OCI-LY7 (cell line): ENCODE data around the gene NIPBL. TPM values are rescaled to one million over a fixed set of nuclear protein-coding genes. Genes with fewer than 3 reads are reported as not detected.

Source experiments
- BruUV-seq: library from RNA; stranded (reverse); fragments of 400-500 nt; replicated peaks from 2 replicates; lab custom pipeline; 2021; lab: Mats Ljungman, UMichigan
- CTCF ChIA-PET: fragments of 300-600 bp; sonication (Branson Sonifier 250); formaldehyde crosslinking; loops from one replicate; lab custom pipeline; 2022; ENCODE audit warnings: antibody characterized with exemption; ENCODE audit not compliant: unreplicated experiment; lab: Charles Lee
- POLR2A ChIA-PET: fragments of 300-600 bp; sonication (Branson Sonifier 250); formaldehyde crosslinking; loops from one replicate; lab custom pipeline; 2022; ENCODE audit warnings: antibody characterized with exemption; lab: Charles Lee
- DNase-seq: peaks from one replicate; pipeline ENCODE4 v3.0.0-alpha.2; 2015; ENCODE audit warnings: low spot score
- H2AFZ ChIP-seq: fragments of 200-600 bp; sonication (generic), shearing (Covaris generic); 2 replicates; pipeline ENCODE4 v1.6.1; 2014; ENCODE audit warnings: mild to moderate bottlenecking, antibody characterized with exemption, low read length, moderate library complexity
- H3K27ac ChIP-seq: fragments of 200-600 bp; sonication (generic); 2 replicates; pipeline ENCODE4 v1.5.1; 2014; ENCODE audit warnings: mixed run types, low read depth, mild to moderate bottlenecking, moderate library complexity, low read length, inconsistent platforms; ENCODE audit not compliant: poor library complexity, severe bottlenecking
- H3K36me3 ChIP-seq: fragments of 200-600 bp; sonication (generic); 2 replicates; pipeline ENCODE4 v1.6.1; 2014; ENCODE audit warnings: mild to moderate bottlenecking, antibody characterized with exemption, low read length, moderate library complexity, mixed read lengths; ENCODE audit not compliant: insufficient read depth
- H3K4me1 ChIP-seq: fragments of 200-600 bp; sonication (generic); 2 replicates; pipeline ENCODE4 v1.5.1; 2014; ENCODE audit warnings: mild to moderate bottlenecking, low read length; ENCODE audit not compliant: insufficient read depth, poor library complexity, severe bottlenecking
- H3K4me2 ChIP-seq: fragments of 200-600 bp; sonication (generic); 2 replicates; pipeline ENCODE4 v1.6.1; 2014; ENCODE audit warnings: mild to moderate bottlenecking, low read length
- H3K4me3 ChIP-seq: fragments of 200-600 bp; sonication (generic); 2 replicates; pipeline ENCODE4 v1.5.1; 2014; ENCODE audit warnings: mild to moderate bottlenecking, low read depth, low read length; ENCODE audit not compliant: poor library complexity, severe bottlenecking
- H3K79me2 ChIP-seq: fragments of 200-600 bp; sonication (generic); 2 replicates; pipeline ENCODE4 v1.6.1; 2016; ENCODE audit warnings: low read depth, mild to moderate bottlenecking, low read length, moderate library complexity, mixed read lengths; ENCODE audit not compliant: insufficient read depth
- H3K9me2 ChIP-seq: fragments of 200-600 bp; sonication (generic); 2 replicates; pipeline ENCODE4 v1.6.1; 2016; ENCODE audit warnings: mild to moderate bottlenecking, low read length, mixed read lengths; ENCODE audit not compliant: insufficient read depth
- H3K9me3 ChIP-seq: fragments of 200-600 bp; sonication (generic); 2 replicates; pipeline ENCODE4 v1.6.1; 2014; ENCODE audit warnings: mild to moderate bottlenecking, mixed run types, low read length, mixed read lengths
- H4K20me1 ChIP-seq: fragments of 200-600 bp; sonication (generic); 2 replicates; pipeline ENCODE4 v1.6.1; 2014; ENCODE audit warnings: mild to moderate bottlenecking, antibody characterized with exemption, low read length, moderate library complexity, mixed read lengths; ENCODE audit not compliant: insufficient read depth
- EZH2phosphoT487 ChIP-seq: fragments of 200-600 bp; sonication (generic); IDR thresholded peaks from 2 replicates; pipeline ENCODE4 v1.6.1; 2018; ENCODE audit warnings: low read depth, borderline replicate concordance, mild to moderate bottlenecking, mixed run types, antibody characterized with exemption, low read length, moderate library complexity, mixed read lengths
- intact Hi-C: fragments of 100-400 bp; cut with micrococcal nuclease; formaldehyde crosslinking; loops from one replicate; pipeline ENCODE4 v1.10.0; 2022; ENCODE audit not compliant: unreplicated experiment
- total RNA-seq, 2 experiments: library from RNA; depleted of rRNA in 1 of 2; stranded (reverse); fragments of >200 nt in 1 of 2; shearing (Covaris generic) in 1 of 2; gene quantifications; 2 replicates each; pipeline ENCODE4 v1.2.3, GENCODE V29; 2014 to 2022
- TF ChIP-seq, protein P1 (sequence below): fragments of 200-600 bp; sonication (generic); conservative IDR thresholded peaks from 2 replicates; pipeline ENCODE4 v1.5.1; 2014; ENCODE audit warnings: mild to moderate bottlenecking, antibody characterized with exemption, low read length, moderate library complexity, mixed read lengths

NIPBL gene
- total RNA-seq, 2 experiments from 2014 or later: 24.9 to 56.1 TPM

DNA sequence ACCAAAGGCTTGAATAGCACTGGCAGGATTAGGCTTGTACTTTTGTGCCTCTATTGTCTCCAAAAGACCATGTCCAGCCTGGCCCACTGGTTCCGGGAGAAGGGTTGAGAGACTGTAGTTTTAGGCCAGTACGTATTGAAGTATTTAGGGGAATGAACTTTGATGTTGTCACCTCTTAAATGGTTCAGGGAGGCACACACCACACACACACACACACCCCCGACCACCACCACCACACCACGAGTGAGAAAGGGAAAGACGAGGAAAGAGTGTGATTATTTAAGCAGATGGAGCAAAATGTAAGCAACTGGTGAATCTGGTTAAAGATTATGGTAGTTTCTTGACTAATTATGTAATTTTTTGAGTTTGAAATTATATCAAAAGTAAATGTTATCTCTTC, 61.6 kb downstream of the NIPBL start:
- no peak overlapping the region for H2AFZ ChIP-seq
- ChIA-PET CTCF (no interaction called here), POLR2A (interaction anchor here (1.0 kb wide), 1 partner anchor 74 kb away, joined by 3 read pairs; no protein-coding TSS in a partner anchor)
- H3K79me2 ChIP-seq: peaks cover 86% of the 10 kb centered on the region
- no peak for DNase-seq
- no peak overlapping the region for H3K27ac ChIP-seq
- H4K20me1 ChIP-seq: peaks cover 7% of the 10 kb centered on the region; the same call in 1 of the 2 replicates
- H3K4me3 ChIP-seq: no peak overlapping the region
- no peaks in the 10 kb centered on the region for H3K9me2 ChIP-seq
- no TSS peak for BruUV-seq
- no peak for TF ChIP-seq EZH2phosphoT487
- TF ChIP-seq, protein P1, sequence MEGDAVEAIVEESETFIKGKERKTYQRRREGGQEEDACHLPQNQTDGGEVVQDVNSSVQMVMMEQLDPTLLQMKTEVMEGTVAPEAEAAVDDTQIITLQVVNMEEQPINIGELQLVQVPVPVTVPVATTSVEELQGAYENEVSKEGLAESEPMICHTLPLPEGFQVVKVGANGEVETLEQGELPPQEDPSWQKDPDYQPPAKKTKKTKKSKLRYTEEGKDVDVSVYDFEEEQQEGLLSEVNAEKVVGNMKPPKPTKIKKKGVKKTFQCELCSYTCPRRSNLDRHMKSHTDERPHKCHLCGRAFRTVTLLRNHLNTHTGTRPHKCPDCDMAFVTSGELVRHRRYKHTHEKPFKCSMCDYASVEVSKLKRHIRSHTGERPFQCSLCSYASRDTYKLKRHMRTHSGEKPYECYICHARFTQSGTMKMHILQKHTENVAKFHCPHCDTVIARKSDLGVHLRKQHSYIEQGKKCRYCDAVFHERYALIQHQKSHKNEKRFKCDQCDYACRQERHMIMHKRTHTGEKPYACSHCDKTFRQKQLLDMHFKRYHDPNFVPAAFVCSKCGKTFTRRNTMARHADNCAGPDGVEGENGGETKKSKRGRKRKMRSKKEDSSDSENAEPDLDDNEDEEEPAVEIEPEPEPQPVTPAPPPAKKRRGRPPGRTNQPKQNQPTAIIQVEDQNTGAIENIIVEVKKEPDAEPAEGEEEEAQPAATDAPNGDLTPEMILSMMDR: no peak
- H3K9me3 ChIP-seq: no peaks in the 10 kb centered on the region
- intact Hi-C loops: no loop called here
- H3K4me2 ChIP-seq: no peak overlapping the region
- no peaks in the 10 kb centered on the region for H3K4me1 ChIP-seq
- no peaks in the 10 kb centered on the region for H3K36me3 ChIP-seq

DNA sequence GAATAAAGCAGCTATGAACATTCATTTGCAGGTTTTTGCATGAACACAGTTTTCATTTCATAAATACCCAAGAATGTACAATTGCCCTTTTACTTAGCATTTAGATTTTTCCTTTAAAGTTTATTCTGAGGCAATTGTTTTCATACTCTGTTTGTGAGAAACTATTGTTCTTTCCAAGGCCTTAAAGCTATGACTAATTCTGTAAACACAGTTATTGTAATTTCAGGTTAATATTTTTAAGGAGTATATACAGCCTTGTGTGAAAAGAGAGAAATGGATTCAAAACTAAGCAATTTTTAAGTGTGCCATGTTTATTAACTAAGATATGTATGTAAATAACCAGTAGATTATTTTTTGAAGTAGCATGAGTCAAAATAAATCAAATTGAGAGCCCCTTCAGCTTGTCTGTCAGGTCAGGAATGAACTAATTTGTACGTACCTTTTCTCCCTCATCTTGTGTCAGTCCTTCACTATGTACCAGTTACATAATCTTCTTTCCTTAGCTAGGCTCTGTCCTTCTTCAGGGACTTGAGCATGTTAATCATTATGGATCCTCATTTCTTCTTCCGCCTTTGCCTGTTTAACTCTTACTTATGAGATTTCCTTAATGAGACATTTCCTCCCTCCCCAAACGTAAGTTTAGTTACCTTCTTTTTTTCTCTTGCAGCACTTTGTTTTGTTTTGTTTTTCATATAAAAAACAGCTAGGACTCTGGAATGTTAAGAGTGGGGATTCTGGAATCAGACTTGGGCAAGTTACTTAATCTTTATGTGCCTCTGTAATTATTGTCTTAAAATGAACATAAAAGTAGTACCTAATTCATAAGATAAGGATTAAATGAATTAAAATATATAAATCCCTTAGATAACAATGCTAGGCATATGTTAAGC, 63.6 kb downstream of the NIPBL start:
- Histone ChIP-seq H3K9me3 (no peaks in the 10 kb centered on the region), H3K4me3 (no peak overlapping the region), H3K9me2 (no peaks in the 10 kb centered on the region), H3K27ac (no peak overlapping the region), H2AFZ (no peak overlapping the region), H4K20me1 (peaks cover 19% of the 10 kb centered on the region), H3K36me3 (no peaks in the 10 kb centered on the region), H3K4me2 (no peak overlapping the region), H3K4me1 (no peaks in the 10 kb centered on the region), H3K79me2 (peaks cover 79% of the 10 kb centered on the region)
- TF ChIP-seq EZH2phosphoT487: no peak
- TF ChIP-seq, protein P1: no peak
- intact Hi-C loops: loop anchor here (5.0 kb wide), 1 partner anchor 63 kb away; the partner anchor contains the start of gene NIPBL
- BruUV-seq: no TSS peak
- CTCF ChIA-PET: no interaction called here
- no peak for DNase-seq
- POLR2A ChIA-PET: interaction anchor here (0.7 to 1.5 kb wide), 3 partner anchors 12 to 171 kb away, joined by 3 read pairs; no protein-coding TSS in a partner anchor

DNA sequence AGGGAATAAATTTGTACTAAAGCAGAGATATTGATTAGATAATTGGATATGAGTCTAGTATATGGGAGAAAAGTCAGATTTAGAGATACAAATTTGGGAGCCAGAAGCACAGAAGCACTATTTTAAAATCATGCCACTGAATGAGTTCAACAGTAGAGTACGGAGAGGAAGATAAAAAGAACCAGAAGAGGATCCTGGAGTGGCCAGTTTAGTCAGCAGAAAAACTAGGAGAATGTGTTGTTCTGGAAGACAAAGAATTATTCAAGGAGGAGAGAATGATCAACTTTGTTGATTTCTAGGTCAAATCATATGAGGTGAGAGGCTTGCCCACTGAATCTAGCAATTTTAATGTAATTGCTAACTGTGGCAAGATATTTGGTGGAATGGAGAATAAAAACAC, 67.0 kb downstream of the NIPBL start:
- Histone ChIP-seq H3K79me2 (peaks cover 72% of the 10 kb centered on the region), H3K4me3 (no peak overlapping the region), H3K9me3 (no peaks in the 10 kb centered on the region), H3K4me1 (no peaks in the 10 kb centered on the region), H3K36me3 (no peaks in the 10 kb centered on the region), H4K20me1 (peaks cover 35% of the 10 kb centered on the region), H3K9me2 (no peaks in the 10 kb centered on the region), H3K4me2 (no peak overlapping the region), H2AFZ (no peak overlapping the region), H3K27ac (no peak overlapping the region)
- POLR2A ChIA-PET: no interaction called here
- TF ChIP-seq EZH2phosphoT487: no peak
- TF ChIP-seq, protein P1: no peak
- intact Hi-C loops: loop anchor here (5.0 kb wide), 1 partner anchor 66 kb away; the partner anchor contains the start of gene NIPBL
- no peak for DNase-seq
- BruUV-seq: no TSS peak
- CTCF ChIA-PET: no interaction called here
